ENCODE data around the gene SETBP1.

GRCh38 chr18:45024357-45025088, 343.8 kb downstream of the SETBP1 start:
- TF ChIP-seq EZH2phosphoT487 (IDR thresholded peaks at IDR 0.05; ENCODE audit: borderline replicate concordance, low read length), result no peak
- TF ChIP-seq CTCF (IDR thresholded peaks at IDR 0.05; ENCODE audit: low read depth, low read length, poor library complexity, severe bottlenecking), result no peak
